AG08396 (cell line): ENCODE data around the gene SLC28A3.

Source experiments
- DNase-seq: peaks from one replicate; pipeline ENCODE4 v3.0.0; 2012; ENCODE audit warnings: low spot score, mixed read lengths

The SLC28A3 gene

DNA sequence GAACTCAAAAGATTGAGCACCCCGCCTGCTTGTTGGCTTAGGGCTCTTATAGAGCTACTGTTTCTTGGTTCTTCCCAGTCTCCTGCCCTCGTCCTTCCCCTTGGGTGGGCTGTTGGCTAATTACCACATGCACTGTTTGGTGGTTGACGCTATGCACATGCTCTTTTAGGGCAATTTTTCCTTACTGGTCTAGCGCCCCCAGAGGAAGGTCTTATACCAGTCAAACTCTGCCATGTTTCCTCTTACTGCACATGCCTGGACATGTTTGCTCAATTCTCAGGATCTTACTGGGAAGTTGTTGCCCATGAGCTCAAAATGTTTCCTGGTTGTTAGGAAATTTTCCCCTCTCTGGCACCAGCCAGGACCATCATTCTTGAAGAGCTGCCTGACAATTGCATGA lies 101.9 kb downstream of the SLC28A3 start:
- no peak for DNase-seq

GRCh38 chr9:84235511-84235910 lies 105.0 kb downstream of the SLC28A3 start:
- DNase-seq, result no peak

DNA sequence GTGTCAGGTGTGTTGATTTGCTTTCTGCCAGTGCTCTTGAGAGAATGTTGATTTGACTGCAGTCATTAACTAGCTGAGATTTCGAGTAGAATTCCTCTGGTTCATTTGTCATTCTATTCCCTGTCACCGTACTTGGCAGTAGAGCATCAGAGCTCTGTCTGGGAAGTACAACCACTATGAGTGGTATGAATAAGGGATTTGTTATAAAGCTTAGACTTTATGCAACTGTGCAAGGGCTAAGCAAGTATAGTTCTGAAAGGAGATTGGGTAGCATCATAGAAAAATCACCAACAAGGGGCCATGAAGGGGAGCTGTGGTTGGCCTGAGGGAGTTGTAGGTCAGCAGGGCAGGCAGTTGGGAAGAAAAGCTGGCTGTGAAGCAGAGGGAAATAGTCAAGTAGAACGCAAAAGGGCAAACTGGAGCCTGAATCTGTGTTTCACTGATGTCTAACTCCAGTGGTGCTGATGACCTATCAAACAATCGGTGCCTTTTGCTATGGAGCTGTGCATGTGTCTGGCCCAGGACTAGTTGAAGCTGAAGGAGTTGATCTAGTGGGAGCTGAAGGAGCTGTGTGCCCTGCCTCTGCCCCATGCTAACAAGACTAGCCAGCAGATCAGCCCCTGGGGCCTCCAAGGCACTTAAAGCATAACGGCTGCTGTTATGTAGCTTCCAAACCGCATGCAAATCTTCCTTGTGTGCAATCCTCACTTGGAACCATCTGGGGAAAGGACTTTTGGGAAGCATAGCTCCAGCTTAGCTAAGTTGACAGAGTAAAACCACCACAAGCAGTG lies 110.0 kb downstream of the SLC28A3 start:
- DNase-seq, result no peak

- no peak for DNase-seq
These were observed 111.4 kb downstream of the SLC28A3 start for GRCh38 chr9:84229191-84229590.

DNA sequence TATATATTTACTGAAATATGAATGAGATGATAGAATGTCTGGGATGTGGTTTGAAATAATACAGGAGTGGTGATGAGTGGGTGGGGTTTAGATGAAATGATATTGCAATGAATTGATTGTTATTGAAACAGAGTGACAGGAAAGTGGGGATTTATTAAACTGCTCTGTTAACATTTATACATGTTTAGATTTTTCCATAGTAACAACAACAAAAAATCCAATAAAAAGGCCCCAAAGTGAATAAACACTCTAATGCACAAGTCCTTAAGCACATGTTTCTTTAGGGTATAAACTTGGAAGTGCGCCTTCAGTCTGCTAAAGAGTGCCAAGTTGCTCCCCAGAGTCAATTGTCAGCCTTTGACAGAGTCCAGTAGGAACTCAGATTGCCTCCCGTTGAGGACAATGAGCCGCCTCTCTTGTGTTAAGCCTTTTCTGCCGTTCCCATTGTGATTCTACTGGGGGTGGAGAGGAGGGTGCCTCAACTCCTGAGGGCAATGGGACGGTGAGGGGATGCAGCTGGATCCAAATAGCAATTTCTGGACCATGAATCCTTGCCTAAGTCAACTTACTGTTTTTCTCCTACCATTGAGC lies 112.3 kb downstream of the SLC28A3 start:
- DNase-seq, result no peak

DNA sequence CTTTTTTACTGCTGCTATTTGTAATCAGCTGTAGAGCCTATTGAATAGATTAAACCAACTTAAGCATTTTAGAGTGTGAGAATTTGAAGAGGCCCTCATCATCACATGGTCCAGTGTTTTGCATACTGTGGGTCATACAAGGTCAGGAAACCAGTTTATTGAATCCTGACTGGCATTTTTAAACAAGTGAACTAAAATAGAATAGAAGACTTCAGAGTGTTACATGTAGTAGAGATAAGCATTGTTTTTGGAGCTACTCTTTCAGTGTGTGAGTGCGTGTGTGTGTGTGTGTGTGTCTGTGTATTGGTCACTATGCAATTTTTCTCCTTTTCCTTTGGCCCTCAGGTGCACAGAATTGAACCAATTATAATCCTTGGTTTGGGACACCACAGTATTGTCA lies 114.4 kb downstream of the SLC28A3 start:
- DNase-seq, result no peak
